NCI-H2107 (cell line): ENCODE results near the gene CORO2A.
"Not testable (repeated sequence)": the region's sequence is repeated elsewhere in the genome, so short reads cannot be mapped to it uniquely, and the experiment has no call there.

ENCODE experiments used
- DNase-seq: peaks from one replicate; lab custom pipeline; 2025; lab: John Stamatoyannopoulos, UW

CORO2A gene

GRCh38 chr9:98142182-98142907 is 50.1 kb downstream of the CORO2A start:
- DNase-seq: no peak

DNA sequence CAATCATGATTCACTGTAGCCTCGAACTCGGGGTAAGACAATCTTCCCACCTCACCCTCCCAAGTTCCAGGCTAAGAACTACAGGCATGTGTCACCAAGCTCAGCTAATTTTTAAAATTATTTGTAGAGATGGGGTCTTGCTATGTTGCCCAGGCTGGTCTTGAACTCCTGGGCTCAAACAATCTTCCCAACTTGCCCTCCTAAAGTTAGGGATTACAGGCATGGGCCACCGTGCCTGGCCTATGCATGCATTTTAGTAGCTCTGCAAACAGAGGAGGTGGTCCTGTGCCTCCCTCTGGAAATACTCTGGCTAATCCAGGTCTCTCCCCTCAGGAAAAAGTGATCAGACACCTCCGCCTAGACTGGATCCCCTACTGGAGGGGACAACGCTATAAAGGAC is 51.9 kb downstream of the CORO2A start:
- no peak for DNase-seq

GRCh38 chr9:98136489-98136888 is 55.9 kb downstream of the CORO2A start:
- DNase-seq: no peak

- no peak for DNase-seq
These were observed 56.5 kb downstream of the CORO2A start for GRCh38 chr9:98135938-98136337.

- DNase-seq: no peak
These were observed 56.9 kb downstream of the CORO2A start for GRCh38 chr9:98135558-98135934.

GRCh38 chr9:98134702-98135557 is 57.5 kb downstream of the CORO2A start:
- DNase-seq: no peak

- peak; percentile 65 for DNase-seq
These were observed 59.4 kb downstream of the CORO2A start for GRCh38 chr9:98132806-98133631.

GRCh38 chr9:98132158-98132557 is 60.3 kb downstream of the CORO2A start:
- DNase-seq: no peak

DNA sequence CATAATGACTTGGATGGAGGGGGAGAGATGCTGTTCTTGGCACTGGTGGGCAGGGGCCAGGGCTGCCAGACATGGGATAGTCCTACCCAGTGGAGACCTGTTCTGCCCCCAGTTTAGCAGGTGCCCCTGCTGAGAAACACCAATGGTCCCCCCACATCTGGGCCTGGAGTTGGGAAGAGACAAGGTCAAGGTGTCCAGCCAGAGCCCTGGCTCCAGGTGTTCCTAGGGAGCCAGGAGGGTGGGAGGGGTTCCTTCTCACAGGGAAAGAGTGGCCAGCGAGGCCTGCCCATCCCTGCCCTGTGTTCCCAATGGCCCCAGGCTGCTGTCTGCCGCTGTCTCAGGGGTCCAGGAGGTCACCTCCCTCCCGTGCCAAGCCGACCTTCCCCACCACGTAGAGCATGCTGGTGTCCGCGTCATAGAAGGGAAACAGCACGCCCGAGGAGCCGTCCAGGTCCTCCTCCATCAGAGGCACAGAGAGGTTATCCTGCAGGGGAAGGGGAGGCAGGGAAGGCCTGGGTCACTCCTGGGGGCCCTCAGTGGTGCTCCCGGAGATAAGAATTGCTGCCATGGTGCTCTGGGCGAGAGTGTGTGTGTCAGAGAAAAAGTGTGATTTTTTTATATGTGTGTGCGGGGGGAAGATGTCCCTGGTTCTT is 61.7 kb downstream of the CORO2A start:
- no peak for DNase-seq

GRCh38 chr9:98130060-98130459 is 62.4 kb downstream of the CORO2A start:
- not testable (repeated sequence) for DNase-seq

- DNase-seq: no peak
These were observed 63.0 kb downstream of the CORO2A start for GRCh38 chr9:98129451-98129881.

- DNase-seq: no peak
These were observed 64.1 kb downstream of the CORO2A start for GRCh38 chr9:98128316-98128715.

GRCh38 chr9:98127226-98127625 is 65.2 kb downstream of the CORO2A start:
- DNase-seq: no peak

- no peak for DNase-seq
These were observed 67.6 kb downstream of the CORO2A start for GRCh38 chr9:98124637-98125426.

DNA sequence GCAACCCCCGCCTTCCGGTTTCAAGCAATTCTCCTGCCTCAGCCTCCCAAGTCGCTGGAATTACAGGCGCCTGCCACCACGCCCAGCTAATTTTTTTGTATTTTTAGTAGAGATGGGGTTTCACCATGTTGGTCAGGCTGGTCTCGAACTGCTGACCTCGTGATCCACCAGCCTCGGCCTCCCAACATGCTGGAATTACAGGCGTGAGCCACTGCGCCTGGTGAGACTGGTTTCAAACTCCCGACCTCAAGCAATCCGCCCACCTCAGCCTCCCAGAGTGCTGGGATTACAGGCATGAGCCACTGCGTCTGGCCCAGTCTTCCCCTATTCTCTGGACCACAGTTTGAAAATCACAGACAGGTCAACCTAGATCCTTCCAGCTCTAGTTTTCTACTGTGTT is 68.3 kb downstream of the CORO2A start:
- not testable (repeated sequence) for DNase-seq

DNA sequence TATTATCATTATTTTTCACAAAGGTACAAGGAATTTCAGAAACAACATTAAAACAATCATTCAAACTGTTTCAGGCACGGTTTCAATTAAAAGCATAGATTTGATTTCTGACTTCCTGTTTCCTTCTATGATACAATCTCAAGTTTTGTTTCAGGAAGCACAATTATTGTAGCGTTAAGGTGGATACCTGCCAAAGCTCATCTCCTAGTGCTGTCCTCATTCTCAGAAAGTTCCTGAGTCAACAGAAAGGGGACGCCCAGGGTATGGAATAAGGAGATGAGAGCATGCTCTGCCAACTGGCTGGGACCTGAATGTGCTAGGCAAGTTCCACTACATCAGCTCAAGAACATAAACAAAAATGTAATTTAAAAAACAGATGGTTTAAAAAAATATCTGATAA is 71.4 kb downstream of the CORO2A start:
- no peak for DNase-seq

- DNase-seq: no peak
These were observed 72.0 kb downstream of the CORO2A start for GRCh38 chr9:98120476-98120875.

DNA sequence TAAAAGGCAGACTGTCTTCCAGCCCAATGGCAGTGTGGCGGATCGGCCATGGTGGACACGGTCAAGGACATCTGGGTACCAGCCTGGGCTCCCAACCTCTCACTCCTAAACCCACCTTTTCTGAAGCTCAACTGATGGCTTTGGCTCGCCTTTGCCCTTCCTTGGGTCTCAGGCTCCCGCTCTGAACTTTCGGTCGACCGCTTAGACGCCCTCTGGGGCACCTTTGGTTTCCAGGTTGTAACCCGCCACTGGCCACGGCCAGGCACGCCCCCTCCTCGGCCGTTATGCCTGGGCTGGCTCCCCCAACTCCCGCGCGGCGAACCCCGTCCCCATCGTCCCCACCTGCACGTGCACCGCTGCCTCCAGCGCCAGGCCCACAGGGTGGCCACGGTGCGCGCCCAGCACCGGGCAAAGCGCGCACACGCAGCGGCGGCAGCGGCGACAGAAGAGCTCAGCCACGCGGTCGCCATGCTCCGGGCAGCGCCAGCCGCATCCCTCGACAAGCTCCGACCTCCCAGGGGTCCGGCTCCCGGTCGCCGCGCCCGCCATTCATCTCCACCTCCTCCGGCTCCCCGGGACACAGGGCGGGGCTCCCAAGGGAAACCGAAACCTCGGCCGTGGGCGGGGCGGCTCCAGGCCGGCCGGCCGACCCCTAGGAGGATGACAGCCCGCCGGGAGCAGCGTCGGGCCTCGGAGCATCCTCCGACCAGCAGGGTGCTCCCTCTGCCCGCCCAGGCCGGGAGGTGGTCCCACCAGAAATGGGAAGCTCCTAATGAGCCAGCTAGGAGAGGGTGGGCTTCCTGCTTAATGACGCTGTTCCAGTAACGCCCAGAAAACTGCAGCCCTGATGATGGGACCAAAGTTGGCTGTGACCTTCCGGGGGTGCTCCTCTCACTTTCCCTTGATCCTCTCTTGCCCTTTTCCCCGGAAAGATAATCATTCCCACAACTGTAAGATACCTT is 73.5 kb downstream of the CORO2A start, which contains the start of gene TRIM14:
TSS of gene TRIM14 (minus strand) at position 583 of the 962 bp plus-strand sequence. CDS start at position 549, 34 bp downstream.
- no peak for DNase-seq

GRCh38 chr9:98117984-98118639 is 74.3 kb downstream of the CORO2A start:
- no peak for DNase-seq
